Omental fat pad (tissue), 4 donors: ENCODE data around the gene SH3TC1. TPM values are rescaled to one million over a fixed set of nuclear protein-coding genes. Genes with fewer than 3 reads are reported as not detected.

Source experiments
- ATAC-seq: fragments of 150-250 bp; one replicate; pipeline ENCODE4 v1.9.1; 2016; ENCODE audit warnings: mild to moderate bottlenecking, moderate library complexity; ENCODE audit not compliant: low FRiP score
- DNase-seq: peaks from one replicate; pipeline ENCODE4 v3.0.0-alpha.2; 2019; ENCODE audit warnings: low spot score
- total RNA-seq, 4 donors: library from RNA; depleted of rRNA; stranded (reverse); fragments of >200 nt; gene quantifications; one replicate each; pipeline ENCODE4 v1.1.0, GENCODE V29; 2016
- TF ChIP-seq, protein P1 (sequence below), 3 donors: fragments of 450-650 bp; IDR thresholded peaks; one replicate each; pipeline ENCODE4 v1.5.1; 2016 to 2017; ENCODE audit warnings: antibody characterized with exemption in 3 of 3, mild to moderate bottlenecking in 3 of 3, moderate library complexity in 2 of 3

The SH3TC1 gene
- 10 to 100 TPM; 23.0 to 70.3 (median 29.1) TPM for total RNA-seq

DNA sequence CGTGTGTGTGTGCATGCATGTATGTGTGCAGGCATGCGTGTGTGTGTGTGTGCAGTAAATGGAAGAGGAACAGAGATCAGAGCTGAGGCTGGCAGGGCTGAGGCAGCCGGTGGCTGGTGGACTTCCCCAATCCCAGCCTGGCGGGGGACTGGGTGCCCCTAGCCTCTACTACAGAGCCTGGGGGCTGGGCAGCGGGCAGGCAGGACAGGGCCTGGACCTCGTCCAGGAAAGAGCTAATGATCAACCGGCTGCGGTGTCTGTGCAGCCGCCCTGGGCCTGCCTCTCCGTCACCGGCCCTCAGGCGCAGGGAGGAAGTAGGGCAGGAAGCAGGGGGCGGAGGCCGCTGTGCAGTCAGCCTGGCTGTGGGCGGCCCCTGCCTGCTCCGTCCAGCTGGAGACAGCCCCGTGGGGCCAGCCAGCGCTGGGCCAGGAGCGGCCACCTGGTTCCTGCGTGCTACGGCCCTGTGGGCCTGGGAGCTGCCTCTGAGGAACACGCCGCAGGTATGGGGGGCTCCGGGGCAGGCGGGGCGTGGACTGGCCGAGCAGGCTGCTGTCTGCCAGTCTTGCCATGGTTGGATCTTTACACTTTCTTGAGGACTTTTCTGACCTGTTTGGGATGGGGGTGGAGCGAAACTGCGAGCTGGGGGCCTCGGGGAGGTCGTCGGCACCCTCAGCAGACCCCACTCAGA lies at the start of gene SH3TC1:
SH3TC1 (plus strand) TSS at position 385 of the 688 bp plus-strand sequence. CDS start 5,905 bp downstream, outside the sequence.
- peak; percentile 89 for ATAC-seq
- TF ChIP-seq, protein P1, sequence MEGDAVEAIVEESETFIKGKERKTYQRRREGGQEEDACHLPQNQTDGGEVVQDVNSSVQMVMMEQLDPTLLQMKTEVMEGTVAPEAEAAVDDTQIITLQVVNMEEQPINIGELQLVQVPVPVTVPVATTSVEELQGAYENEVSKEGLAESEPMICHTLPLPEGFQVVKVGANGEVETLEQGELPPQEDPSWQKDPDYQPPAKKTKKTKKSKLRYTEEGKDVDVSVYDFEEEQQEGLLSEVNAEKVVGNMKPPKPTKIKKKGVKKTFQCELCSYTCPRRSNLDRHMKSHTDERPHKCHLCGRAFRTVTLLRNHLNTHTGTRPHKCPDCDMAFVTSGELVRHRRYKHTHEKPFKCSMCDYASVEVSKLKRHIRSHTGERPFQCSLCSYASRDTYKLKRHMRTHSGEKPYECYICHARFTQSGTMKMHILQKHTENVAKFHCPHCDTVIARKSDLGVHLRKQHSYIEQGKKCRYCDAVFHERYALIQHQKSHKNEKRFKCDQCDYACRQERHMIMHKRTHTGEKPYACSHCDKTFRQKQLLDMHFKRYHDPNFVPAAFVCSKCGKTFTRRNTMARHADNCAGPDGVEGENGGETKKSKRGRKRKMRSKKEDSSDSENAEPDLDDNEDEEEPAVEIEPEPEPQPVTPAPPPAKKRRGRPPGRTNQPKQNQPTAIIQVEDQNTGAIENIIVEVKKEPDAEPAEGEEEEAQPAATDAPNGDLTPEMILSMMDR (IDR thresholded peaks at IDR 0.05), result no peak
- peak; percentile 58 for DNase-seq

GRCh38 chr4:8149664-8150063 lies 49.4 kb upstream of the SH3TC1 start:
- TF ChIP-seq, protein P1 (IDR thresholded peaks at IDR 0.05), result no peak
- no peak for DNase-seq
- ATAC-seq, result no peak

- DNase-seq (no peak), ATAC-seq (no peak)
- TF ChIP-seq, protein P1 (IDR thresholded peaks at IDR 0.05), result no peak
Observed at GRCh38 chr4:8150152-8151090, 48.7 kb upstream of the SH3TC1 start.

DNA sequence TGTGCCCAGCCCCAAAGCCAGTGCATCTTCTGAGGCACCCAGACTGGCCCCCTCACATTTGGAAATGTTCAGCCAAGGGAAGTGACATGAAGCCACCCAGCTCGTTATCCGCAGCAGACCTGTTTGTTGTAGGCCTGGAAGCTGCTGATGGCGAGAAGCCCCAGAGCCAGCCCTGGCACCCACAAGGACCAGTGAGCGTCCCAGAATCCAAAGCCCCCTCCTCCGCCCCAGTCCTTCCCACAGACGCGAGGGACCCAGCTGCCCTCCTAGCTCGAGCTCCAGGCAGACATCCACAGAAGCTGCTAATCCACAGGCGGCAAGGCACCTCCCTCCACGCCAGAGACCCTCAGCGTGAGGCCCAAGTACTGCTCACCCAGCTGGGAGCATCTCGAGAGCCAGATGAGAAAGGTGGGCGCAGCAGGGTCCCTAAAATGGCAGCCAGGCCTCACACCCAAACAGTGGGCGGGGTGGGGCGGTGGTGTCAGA lies 47.9 kb upstream of the SH3TC1 start:
- TF ChIP-seq, protein P1 (IDR thresholded peaks at IDR 0.05), result no peak
- DNase-seq (no peak), ATAC-seq (no peak)

DNA sequence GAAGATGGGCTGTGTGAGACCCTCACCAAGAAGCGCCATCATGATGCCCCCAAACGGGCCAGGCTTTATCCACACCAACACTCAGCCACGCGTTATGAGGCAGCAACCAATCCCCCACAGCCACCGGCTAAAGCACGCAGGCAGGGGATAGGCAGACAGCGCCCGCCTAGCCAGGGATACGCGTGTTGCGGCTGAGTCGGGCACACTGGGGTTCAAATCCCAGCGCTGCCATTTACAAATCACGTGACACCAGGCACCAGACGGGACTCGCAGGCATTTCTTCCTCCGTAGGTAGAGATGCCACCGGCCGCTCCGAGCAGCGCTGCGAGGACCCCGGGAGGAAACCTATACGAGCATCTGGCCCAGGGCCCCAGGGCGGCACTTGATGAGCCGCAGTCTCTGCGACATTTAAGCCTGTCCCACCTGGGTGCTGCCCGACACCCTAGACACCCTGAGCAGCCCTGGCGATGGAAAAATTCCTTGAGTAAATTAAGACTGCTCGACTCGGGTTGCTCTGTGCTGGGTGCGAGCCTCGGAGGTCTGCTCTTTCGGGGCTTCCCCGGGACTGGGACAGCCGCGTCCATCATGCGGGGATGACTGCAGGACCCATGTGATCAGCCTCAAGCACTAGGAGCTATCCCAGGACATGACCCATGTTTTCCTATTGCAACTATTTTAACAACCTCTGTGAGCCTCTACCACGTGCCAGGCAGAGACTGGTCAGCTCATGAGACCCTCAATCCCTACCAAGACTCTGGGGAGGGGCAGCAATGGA lies 46.8 kb upstream of the SH3TC1 start:
- no peak for ATAC-seq
- DNase-seq, result no peak
- TF ChIP-seq, protein P1 (IDR thresholded peaks at IDR 0.05), result no peak

- ATAC-seq, result no peak
- no peak for DNase-seq
Observed at GRCh38 chr4:8152865-8153257, 46.2 kb upstream of the SH3TC1 start.

More at GRCh38 chr4:8152865-8153257, 46.2 kb upstream of the SH3TC1 start:
- TF ChIP-seq, protein P1 (IDR thresholded peaks at IDR 0.05), result no peak
